HG02973 (cell line): ENCODE data around the gene TMEM92.
"Not testable (repeated sequence)": the region's sequence is repeated elsewhere in the genome, so short reads cannot be mapped to it uniquely, and the experiment has no call there.

Experiments used
- ATAC-seq: cut with Tn5 transposase; IDR thresholded peaks from one replicate; pipeline ENCODE4 v1.9.1; 2021; ENCODE audit warnings: moderate library complexity; ENCODE audit not compliant: unreplicated experiment

TMEM92 gene

DNA sequence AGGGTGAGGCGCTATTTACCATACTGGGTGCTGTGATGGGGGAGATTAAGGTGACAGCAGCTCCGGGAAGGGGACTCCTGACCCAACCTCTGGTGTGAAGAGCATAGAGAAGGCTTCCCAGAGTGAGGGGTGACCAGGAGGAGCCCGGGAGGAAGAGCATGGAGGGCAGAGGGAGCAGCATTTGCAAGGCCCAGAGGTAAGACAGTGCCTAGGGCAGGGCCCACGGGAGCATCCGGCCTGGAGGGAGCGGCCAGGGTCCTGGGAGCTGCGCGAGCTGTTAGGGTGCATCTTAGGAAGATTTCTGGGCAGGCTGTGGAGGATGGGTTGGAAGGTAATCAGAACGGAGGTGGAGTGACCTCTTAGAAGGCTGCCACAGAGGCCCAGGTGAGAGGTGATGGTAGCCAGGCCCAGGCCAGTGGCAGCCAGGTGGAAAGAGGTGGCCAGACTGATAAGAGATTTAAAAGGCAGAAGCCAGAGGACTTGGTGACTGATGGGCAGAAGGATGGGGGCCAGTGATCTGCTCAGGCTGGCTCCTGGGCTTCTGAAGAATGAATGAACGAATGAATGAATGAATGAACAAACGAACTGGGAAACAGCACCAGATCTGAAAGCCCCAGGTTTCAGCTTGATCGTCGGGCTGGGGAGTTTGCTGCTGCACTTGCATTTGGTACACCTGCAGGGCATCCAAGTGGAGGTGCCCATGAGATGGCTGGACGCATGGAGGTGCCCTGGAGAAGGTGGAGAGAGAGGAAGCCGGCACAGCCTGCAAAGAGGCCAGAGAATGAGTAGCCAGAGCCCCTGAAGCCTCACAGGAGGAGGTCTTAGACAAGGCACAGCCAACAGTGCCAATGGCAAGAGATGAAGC lies 13.0 kb upstream of the TMEM92 start:
- ATAC-seq = no peak

DNA sequence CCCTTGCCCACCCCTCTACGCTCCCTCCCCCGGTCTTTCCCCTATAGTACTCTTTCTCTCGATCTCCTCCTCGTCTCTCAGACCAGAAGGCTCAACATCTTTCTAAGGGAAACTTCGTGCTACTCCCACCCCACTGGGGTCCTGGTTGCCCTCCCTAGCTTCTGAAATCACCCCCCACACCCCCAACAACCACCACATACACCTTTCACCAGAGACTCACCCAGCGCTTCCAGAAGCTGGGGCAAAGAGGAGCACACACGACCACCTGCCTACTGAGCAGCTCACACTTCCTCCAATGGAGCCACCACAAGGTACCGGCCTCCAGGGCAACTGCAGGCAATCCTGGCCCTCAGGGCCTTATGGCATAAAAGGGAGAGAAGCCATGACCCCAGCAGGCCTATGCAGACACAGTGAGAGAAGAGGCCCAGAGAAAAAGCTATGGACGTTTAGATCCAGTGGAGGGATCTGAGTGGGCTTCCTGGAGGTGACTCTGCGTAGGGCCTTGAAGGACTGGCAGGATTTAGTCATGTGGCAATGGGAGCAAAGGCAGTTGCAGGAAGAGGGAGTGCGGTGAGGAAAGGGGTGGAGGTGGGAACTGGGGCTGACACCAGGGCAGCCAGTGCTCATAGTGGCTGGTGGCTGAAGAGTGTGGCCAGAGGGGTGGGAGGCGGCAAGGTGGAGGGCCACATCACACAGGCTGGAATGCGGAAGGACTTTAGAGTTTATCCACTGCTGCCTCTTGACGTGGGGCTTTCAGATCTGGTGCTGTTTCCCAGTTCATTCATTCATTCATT lies 12.1 kb upstream of the TMEM92 start:
- no peak for ATAC-seq

DNA sequence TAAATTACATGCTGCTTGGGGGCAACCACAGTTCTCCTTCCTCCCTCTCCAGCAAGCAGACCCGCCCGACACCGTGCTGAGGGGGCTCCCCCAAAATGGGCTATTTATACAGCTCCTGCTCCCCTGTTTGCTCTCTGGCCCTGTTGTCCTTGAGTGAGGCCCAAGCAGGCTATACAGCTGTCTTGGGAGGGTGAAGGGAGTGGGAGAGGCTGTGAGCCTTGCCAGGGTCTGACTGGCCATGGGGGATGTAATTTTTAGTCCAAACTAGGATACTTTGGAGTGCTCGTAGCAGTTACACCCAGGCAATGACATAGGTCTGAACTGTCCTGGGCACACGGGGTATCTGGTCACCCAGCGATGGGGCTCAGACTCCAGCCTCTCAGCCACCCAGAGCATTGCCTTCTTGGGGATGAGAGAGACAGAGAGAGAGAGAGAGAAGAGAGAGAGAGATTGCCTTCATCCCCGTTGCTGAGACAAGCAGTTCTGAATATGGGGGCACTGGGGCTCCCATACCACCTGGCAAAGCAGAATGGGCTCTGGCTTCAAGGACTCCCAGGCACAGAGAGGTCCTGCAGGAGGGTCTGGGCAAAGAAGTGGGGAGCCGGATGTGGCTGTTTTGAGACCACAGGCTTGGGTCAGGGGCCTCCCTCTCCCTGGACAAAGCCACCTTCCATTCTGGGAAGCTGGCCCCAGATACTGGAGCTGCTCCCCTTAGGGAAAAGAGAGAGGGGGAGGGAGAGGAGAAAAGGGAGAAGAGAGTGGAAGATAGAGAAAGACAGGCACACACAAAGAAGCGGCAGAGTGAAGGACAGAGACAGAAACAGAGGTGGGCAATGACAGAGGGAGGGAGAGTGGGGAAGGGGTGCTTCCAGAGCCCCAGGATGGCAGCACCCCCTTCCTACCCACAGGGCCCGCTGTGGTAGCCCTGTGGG lies 10.7 kb upstream of the TMEM92 start:
- ATAC-seq = no peak

DNA sequence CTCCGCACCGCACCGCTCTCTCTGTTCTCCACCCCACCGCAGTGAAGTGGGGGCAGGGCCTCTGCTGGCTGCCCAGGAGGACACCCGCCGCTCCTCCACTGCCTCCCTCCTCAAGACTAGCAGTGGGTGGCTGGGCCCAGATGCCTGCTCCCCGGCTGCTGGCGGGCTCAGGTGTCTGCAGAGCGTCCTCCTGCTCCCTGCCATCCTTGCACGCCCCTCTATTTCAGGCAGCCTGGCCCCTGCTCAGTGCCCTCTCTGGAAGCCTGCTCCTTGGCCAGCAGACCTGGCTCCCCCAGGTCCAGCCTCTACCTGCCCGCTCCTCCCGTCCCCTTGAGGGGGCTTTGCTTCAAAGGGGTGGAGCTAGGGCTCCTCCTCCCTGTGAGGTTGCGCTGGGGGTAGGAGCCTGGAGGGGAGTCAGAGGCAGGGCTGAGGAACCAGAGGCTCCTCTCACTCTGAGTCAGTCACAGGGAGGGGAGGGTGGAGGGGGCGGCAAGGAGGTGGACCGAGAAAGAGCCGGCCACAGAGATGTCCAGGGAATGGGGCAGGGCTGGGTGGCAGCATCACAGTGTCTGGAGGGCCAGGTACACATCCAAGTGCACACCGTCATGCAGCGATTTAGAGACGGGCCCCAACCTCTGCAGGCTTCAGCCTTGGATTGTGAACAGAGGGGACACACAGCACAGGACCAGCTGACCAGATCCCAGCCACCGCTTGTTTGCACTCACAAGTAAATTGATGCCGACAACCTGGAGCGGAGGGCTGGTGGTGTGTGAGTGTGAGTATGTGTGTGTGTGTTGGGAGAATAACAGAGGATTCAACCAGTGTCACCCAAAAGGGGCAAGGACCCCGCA lies 9.8 kb upstream of the TMEM92 start:
- ATAC-seq = no peak

DNA sequence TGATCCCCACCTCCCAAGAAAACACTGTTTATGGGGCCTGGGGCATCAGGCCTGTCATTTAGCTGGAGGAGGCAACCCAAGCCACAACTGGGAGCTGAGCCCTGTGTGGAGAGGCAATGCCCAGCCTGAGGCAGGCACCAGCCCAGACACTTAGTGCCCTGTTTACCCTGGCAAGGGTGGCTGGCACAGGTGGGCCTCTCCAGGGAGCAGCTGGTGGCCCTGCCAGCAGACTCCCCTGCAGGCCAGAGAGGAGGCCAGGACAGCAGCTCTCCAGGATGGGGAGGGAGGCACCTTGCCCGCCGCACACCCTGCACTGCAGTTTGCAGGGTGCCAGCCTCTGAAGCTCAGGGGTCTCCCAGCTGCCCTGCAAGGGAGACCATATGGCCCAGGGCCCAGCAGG lies 9.1 kb upstream of the TMEM92 start:
- no peak for ATAC-seq

DNA sequence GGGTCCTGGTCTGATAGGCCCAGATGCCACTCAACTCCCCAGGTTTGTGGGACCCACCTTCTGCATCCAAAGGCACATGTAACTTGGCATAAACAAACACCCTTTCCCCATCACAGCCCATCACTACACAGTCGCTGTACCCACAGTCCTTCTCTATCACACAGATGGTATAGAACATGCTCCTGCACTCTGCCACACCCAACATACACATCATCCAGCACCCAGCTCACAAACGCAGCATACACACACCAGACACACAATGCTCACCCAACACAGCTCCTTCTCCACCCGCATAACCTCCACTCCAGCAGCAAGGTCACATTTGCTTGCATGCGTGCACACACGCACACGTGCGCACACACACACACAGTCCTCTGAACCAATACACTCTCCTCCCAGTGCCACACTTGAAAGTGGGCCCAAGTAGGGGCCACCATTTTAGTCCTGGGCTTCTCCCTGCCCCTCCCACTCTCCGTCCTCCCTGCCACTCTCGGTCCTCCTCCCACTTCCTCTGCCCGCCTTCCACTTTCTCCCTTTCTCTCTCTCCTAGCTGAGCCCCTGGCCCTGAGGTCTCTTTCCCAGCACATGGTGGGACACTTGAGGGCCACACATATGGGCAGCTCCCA lies 8.5 kb upstream of the TMEM92 start:
- no peak for ATAC-seq

DNA sequence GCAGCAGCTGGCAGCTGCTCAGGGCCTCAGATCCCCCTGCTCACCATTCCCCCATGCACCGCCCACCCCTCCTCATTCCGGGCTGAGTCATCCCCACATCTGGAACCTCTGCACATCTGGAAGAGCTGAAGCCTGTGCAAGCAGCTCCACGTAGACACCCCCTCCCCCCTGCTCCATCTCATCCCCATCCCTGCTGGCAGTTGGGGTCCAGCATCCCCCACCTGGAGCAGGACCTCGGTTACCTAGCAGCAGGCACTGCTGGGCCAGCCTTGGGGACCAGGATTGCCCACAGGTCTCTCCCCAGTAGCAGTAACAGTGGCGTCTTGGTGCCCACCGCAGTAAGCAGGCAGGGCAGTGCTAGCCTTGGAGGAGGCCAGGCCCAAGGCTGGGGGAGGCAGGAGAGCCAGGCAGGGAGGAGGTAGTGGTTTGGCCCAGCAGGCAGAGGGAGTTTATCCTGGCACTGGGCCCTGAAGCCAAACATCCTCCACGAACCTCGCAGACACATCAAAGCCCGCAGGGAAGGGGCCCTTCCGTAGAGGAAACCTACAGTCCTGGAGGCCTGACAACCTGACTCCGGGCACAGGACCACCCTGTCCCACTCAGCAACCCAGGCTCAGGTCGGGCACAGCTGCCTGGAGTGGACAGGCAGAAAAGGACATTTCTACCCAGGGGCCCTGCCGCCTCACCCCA lies 7.7 kb upstream of the TMEM92 start:
- no peak for ATAC-seq

DNA sequence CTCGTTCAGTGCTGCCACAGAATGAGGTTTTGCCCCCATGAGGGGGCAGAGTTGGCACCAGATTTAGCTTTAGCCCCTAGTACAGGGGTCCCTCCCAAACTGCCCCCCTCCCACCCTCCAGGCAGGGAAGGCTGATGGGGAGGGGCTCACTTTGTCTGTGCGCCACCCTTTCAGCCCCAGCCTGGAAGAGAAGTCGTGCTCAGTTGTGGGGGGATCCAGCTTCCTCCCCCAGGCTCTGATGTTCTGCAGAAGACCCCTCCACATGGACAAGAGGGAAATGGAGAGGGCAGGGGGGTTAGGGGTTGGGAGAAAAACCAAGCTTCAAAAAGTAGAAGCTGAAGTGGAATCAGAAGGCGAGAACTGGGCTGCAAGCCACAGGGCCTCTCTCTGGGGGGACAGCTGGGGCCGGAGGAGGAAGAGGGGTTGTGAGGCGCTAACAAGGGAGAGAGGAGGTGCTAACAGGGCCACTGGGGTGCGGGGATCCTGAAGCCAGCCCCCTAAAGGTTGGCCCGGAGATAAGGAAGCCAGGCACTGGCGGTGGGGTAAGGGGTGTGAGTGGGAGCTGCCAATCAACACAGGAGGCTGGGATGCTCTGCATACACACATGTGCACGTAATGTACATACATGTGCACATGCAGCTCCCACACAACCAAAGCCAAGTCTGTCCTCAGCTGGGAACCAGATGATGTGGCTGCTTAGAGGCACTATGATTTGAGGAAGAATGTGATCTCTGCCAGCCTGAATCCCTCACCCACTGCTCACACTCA lies 7.0 kb upstream of the TMEM92 start:
- ATAC-seq = no peak

DNA sequence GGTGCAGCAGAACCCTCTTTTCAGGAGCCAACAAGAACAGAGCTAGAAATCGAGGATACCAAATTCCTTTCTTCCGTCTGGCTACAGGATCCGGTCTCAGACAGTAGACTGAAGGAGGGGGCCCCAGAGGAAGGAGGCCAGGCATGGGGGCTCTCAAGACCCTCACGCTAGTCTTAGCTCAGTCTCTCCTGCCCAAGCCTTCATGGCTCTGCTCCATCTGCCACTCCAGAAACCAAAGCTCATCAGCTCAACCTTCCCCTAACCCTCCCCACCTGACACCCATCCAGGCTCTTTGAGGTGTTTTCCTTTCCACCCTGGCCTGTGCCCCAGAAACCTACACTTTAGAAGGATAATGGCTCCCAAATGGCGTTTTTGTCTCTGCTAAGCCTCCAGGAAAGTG lies 6.2 kb upstream of the TMEM92 start:
- no peak for ATAC-seq

DNA sequence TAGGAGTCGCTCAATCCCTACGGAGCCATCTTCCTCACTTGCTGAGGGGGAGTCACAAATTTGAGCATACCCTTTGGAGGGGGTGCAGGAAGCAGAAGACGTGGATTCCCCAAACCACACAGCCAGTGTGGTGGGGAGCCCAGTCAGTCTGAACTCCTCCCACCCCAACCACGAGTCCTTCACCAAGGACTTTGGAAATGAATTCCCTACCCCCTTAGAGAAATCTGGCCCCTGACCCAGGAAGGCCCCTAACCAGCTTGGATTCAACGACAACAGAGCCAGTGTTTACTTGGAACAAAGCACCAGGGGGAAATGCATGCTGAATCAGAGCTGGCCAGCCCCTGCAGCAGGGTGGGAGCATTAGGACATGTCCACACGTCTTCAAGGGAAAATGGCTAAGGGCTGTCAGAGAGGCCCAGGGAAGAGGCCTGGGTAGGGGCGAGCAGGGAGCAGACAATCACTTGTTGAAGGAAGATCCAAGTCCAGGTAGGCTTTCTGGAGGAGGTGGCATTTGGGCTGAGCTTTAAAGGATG lies 5.5 kb upstream of the TMEM92 start:
- no peak for ATAC-seq

DNA sequence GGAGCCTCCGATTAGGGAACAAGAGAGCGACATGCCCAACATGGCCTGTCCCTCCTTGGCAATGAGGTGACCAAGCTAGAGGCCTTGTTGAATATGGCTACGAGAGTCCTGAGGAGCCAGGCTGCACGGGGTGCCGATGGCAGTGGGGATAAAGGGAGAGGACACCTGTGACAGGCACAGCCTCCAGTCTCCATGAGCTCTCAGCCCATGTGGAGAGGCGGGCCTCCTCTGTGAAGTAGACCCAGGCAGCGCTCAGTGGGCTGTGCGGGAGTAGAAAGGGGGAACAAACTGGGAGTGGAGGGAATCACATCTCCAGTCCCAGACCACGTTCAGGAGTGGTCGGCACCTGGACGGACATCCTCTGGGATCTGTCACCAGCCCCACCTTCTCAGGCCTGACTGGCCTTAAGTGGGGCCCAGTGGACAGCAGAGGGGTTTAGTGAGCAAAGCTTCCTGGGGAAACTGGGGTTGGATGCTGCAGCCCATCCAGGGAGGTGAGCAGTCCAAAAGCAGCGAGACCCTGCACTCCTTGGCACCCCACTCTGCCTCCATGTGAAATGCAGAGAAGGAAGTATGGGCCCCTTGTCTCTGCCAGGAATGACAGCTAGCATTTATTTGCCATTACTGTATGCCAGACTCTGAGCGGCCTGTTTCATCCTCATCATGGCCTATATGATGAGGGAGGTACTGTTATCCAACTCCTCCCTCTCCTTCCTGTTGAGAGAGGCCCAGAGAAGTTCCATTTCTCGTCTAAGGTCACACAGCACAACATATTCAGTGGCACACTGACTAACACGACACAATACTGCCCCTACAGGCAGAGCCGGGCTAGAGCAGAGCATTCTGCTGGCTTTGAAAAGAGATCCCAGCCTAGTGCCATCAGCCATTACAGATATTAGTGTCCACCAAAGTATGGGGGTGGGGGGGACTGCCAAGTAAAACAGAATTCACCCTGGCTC lies 4.5 kb upstream of the TMEM92 start:
- no peak for ATAC-seq

DNA sequence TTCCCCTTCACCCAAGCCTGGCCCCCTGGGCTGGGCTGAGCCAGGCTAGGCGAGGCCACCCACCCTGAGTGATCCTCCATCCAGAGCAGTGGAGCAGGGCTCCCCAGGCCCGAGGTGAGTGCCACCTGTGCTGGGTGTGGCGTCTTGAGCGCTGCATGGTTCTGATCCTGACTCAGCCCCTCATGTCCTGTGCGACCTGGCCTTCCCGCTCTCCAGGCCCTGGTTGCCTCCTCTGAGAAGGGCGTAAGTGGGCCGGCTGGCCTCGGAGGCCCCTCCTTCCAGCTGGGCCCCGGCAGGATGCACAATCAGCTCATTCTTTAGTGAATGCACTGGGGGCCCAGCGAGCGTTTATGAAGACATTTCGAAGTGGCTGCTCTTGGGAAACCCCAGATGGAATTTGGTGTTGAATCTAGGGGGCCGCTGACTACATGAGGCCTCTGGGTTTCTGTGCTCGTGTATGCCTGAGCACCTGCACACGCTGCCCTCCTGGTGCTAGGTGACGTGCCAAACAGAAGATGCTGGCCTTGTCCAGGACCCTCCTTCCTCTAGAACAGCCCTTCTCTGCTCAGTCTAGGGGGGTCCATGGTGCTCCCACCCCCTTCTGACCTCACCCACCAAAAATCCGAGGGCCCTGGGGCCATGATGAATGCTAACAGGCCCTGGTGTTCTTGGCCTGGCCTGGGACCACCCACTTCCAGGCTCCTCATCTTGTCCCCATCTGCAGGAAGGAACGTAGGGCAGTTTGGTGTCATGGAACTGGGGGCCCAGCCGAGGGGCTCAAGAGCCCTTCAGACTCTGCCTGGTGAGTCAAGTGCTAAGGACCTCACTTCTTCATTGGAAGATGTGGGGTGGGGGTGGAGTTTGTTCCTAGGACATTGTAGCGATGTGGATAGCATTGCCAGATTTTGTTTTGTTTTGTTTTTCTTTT lies 3.6 kb upstream of the TMEM92 start:
- ATAC-seq = no peak

DNA sequence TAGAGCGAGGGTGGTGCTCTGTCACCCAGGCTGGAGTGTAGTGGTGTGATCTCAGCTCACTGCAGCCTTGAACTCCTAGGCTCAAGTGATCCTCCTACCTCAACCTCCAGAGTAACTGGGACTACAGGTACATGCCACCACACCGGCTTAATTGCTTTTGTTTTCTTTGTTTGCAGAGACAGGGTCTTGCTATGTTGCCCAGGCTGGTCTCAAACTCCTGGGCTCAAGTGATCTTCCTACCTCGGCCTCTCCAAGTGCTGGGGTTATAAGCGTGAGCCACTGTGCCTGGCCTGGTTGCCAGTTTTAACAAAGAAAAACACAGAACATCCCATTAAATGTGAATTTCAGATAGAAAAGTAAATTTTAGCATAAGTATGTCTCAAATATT lies 2.9 kb upstream of the TMEM92 start:
- ATAC-seq = not testable (repeated sequence)

DNA sequence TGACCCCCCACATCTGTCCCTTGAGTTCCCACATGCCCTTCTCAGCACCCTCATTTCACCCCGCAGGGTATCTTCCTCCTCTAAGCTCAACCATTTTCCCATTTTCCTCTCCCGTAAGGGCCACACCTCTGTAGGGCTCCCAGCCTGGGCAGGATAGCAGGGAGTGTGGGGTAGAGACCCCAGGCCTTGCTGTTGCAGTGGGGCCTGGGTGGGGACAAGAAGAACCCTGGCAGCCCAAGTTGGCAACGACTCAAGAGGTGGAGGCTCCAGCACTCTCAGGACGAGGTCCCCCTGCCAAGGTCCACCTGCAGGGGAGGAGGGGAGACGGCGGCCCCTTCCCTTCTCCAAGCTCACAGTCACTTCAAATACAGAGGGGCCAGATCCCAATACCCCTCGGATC lies 2.0 kb upstream of the TMEM92 start:
- ATAC-seq = no peak

DNA sequence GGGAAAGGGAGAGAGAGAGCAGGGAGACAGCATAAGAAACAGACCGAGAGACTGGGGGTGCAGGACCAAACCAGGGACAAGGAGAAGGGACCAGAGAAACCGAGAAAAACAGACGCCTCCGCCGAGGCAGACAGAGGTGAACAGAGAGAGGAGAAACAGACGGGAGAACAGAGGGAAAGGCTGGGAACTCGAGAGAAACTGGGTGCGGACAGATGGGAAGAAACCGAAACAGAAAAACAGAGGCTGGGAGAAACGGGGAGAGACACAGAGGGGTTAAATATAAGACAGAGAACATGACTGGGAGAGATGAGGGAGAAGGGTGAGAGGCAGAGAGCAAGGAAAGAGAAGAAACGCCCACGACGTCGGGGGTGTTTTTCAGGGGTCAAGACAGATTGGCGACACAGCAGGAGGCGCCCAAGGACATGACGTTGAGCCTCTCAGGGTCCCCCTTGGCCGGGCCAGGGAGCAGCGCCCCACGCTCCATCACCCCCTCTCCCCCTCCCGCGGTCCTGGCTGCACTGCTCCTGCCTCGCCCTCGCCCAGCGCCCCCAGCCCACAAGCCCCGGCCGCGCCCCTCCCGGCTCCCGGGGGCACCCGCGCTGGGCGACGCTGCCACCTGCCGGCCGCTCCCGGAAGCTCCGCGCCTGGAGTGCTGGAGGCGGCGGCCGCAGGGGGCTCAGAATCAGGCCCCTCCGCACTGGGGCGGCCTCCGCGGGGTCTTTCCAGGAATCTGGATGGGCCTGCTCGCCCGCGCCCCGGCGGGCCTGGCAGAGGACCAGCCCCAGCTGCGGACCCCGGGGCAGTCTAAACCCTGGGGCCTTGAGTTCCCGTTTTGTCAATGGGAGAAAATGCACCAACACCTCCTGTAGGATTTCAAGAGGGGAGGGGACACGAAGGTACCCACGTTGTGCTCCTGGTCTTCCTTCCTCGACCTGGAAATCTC lies 1.3 kb upstream of the TMEM92 start:
- ATAC-seq = no peak
